GM12892 (cell line): Measurements from ENCODE around the gene NUDT15.
"Not testable (repeated sequence)": the region's sequence is repeated elsewhere in the genome, so short reads cannot be mapped to it uniquely, and the experiment has no call there.

Experiments used
- POLR2A ChIP-seq: IDR thresholded peaks from 2 replicates; pipeline ENCODE4 v1.6.1; 2011; ENCODE audit warnings: low read depth, low read length, control low read depth
- POLR2AphosphoS5 ChIP-seq: IDR thresholded peaks from 2 replicates; pipeline ENCODE4 v1.6.1; 2011; ENCODE audit warnings: low read depth, low read length, control low read depth
- TAF1 ChIP-seq: IDR thresholded peaks from 2 replicates; pipeline ENCODE4 v1.6.1; 2011; ENCODE audit warnings: low read depth, mild to moderate bottlenecking, control low read depth, low read length, borderline replicate concordance

DNA sequence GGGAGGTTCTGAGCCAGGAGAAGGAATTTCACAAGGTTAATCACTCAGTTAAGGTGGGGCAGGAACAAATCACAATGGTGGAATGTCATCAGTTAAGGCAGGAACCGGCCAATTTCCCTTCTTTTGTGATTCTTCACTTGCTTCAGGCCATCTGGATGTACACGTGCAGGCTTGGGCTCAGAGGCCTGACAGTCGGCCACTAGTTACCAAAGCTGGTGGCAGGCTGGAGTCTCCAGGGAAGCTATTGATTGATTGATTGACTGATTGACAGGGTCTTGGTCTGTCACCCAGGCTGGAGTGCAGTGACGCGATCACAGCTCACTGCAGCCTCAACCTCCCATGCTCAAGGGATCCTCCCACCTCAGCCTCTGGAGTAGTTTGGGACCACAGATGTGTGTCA, 35.5 kb upstream of the NUDT15 start:
- not testable (repeated sequence) for TF ChIP-seq TAF1, POLR2A, POLR2AphosphoS5
